Suprapubic skin (tissue), 4 donors: ENCODE results near the gene SIRPA. TPM values are rescaled to one million over a fixed set of nuclear protein-coding genes. Genes with fewer than 3 reads are reported as not detected.

Experiments
- DNase-seq, 2 donors: peaks; one replicate each; pipeline ENCODE4 v3.0.0-alpha.2; 2019; ENCODE audit warnings: low spot score in 2 of 2
- H3K27ac ChIP-seq: fragments of 200-600 bp; sonication (generic); one replicate; pipeline ENCODE4 v1.5.1; 2019
- H3K27me3 ChIP-seq: fragments of 200-600 bp; sonication (generic); one replicate; pipeline ENCODE4 v1.5.1; 2019
- H3K36me3 ChIP-seq: fragments of 200-600 bp; sonication (generic); one replicate; pipeline ENCODE4 v1.5.1; 2019
- H3K4me1 ChIP-seq: fragments of 200-600 bp; sonication (generic); one replicate; pipeline ENCODE4 v1.5.1; 2019
- H3K4me3 ChIP-seq: fragments of 200-600 bp; sonication (generic); one replicate; pipeline ENCODE4 v1.5.1; 2019; ENCODE audit warnings: mild to moderate bottlenecking
- H3K9me3 ChIP-seq: fragments of 200-600 bp; sonication (generic); one replicate; pipeline ENCODE4 v1.5.1; 2019
- CTCF ChIP-seq, 2 donors: fragments of 200-600 bp in 1 of 2; fragments of 450-650 bp in 1 of 2; sonication (generic) in 1 of 2; IDR thresholded peaks; one replicate each; pipeline ENCODE4 v1.5.1; 2016 to 2019; ENCODE audit warnings: antibody characterized with exemption in 2 of 2, mild to moderate bottlenecking in 1 of 2, moderate library complexity in 1 of 2
- EP300 ChIP-seq: sonication (generic); formaldehyde crosslinking; IDR thresholded peaks from one replicate; pipeline ENCODE4 v1.6.1; 2017; ENCODE audit warnings: antibody characterized with exemption
- POLR2A ChIP-seq, 2 donors: fragments of 450-650 bp; IDR thresholded peaks; one replicate each; pipeline ENCODE4 v1.6.1; 2017; ENCODE audit warnings: antibody characterized with exemption in 2 of 2, mild to moderate bottlenecking in 2 of 2, moderate library complexity in 2 of 2
- POLR2AphosphoS5 ChIP-seq, 3 donors: sonication (generic); formaldehyde crosslinking; IDR thresholded peaks; one replicate each; pipeline ENCODE4 v1.6.1; 2017; ENCODE audit warnings: antibody characterized with exemption in 3 of 3
- WGBS: methylation state at CpG from one replicate; pipeline ENCODE4 v1.1.5; 2018; 5-methylcytosine and 5-hydroxymethylcytosine counted together
- total RNA-seq, 4 donors: library from RNA; depleted of rRNA; stranded (reverse); fragments of >200 nt; gene quantifications; one replicate each; pipeline ENCODE4 v1.1.0, GENCODE V29; 2016

SIRPA gene
- total RNA-seq, 4 donors from 2014 or later = 30.3 to 53.3 (median 47.3) TPM

- H3K27ac ChIP-seq = no peak overlapping the region
- no peaks in the 10 kb centered on the region for H3K27me3 ChIP-seq
- H3K4me3 ChIP-seq = no peak overlapping the region
- no peak for DNase-seq
- H3K4me1 ChIP-seq = peaks cover 6% of the 10 kb centered on the region
- no peaks in the 10 kb centered on the region for H3K36me3 ChIP-seq
- 86% methylated on average over 4 of the region's 4 CpGs for WGBS
- no peaks in the 10 kb centered on the region for H3K9me3 ChIP-seq
- TF ChIP-seq POLR2A (IDR thresholded peaks at IDR 0.05) = no peak
- no peak for TF ChIP-seq POLR2AphosphoS5 (IDR thresholded peaks at IDR 0.05)
- no peak for TF ChIP-seq CTCF (IDR thresholded peaks at IDR 0.05)
- TF ChIP-seq EP300 = no peak
Measured at GRCh38 chr20:1857466-1857865, 37.7 kb upstream of the SIRPA start.

GRCh38 chr20:1858871-1859270, 36.3 kb upstream of the SIRPA start:
- no peak for TF ChIP-seq CTCF (IDR thresholded peaks at IDR 0.05)
- no peak for TF ChIP-seq POLR2A (IDR thresholded peaks at IDR 0.05)
- TF ChIP-seq POLR2AphosphoS5 (IDR thresholded peaks at IDR 0.05) = no peak
- no peak for TF ChIP-seq EP300

GRCh38 chr20:1860446-1860845, 34.8 kb upstream of the SIRPA start:
- Histone ChIP-seq H3K4me3 (no peak overlapping the region), H3K27ac (peak overlapping the region; percentile 11), H3K9me3 (no peaks in the 10 kb centered on the region), H3K27me3 (no peaks in the 10 kb centered on the region), H3K4me1 (peaks cover 6% of the 10 kb centered on the region), H3K36me3 (no peaks in the 10 kb centered on the region)
- DNase-seq = no peak
- TF ChIP-seq POLR2AphosphoS5 (IDR thresholded peaks at IDR 0.05) (no peak), POLR2A (IDR thresholded peaks at IDR 0.05) (no peak), EP300 (no peak)
- 48% methylated on average over 4 of the region's 4 CpGs for WGBS

More at GRCh38 chr20:1858871-1859270, 36.3 kb upstream of the SIRPA start:
- Histone ChIP-seq H3K27ac (no peak overlapping the region), H3K27me3 (no peaks in the 10 kb centered on the region), H3K36me3 (no peaks in the 10 kb centered on the region), H3K9me3 (no peaks in the 10 kb centered on the region), H3K4me3 (no peak overlapping the region), H3K4me1 (peaks cover 6% of the 10 kb centered on the region)
- no peak for DNase-seq
- 69% methylated on average over 5 of the region's 5 CpGs for WGBS

- WGBS = 56% methylated on average over 13 of the region's 13 CpGs
- H3K36me3 ChIP-seq = no peaks in the 10 kb centered on the region
- TF ChIP-seq POLR2A (IDR thresholded peaks at IDR 0.05) (no peak), CTCF (IDR thresholded peaks at IDR 0.05) (no peak), EP300 (no peak), POLR2AphosphoS5 (IDR thresholded peaks at IDR 0.05) (no peak)
- no peak overlapping the region for H3K4me3 ChIP-seq
- peaks cover 6% of the 10 kb centered on the region for H3K4me1 ChIP-seq
- no peak overlapping the region for H3K27ac ChIP-seq
- no peaks in the 10 kb centered on the region for H3K27me3 ChIP-seq
- no peaks in the 10 kb centered on the region for H3K9me3 ChIP-seq
- DNase-seq = no peak
Measured at GRCh38 chr20:1861347-1861976, 33.7 kb upstream of the SIRPA start.

GRCh38 chr20:1861996-1862662, 33.1 kb upstream of the SIRPA start:
- no peak for TF ChIP-seq EP300
- no peak for TF ChIP-seq POLR2AphosphoS5 (IDR thresholded peaks at IDR 0.05)
- no peak for TF ChIP-seq CTCF (IDR thresholded peaks at IDR 0.05)
- Histone ChIP-seq H3K36me3 (no peaks in the 10 kb centered on the region), H3K27me3 (no peaks in the 10 kb centered on the region), H3K4me3 (no peak overlapping the region), H3K9me3 (no peaks in the 10 kb centered on the region), H3K4me1 (peaks cover 6% of the 10 kb centered on the region), H3K27ac (no peak overlapping the region)
- DNase-seq = no peak
- 77% methylated on average over 8 of the region's 8 CpGs for WGBS
